ENCODE measurements around the gene WFDC11. TPM values are rescaled to one million over a fixed set of nuclear protein-coding genes. Genes with fewer than 3 reads are reported as not detected.
"Not testable (repeated sequence)": the region's sequence is repeated elsewhere in the genome, so short reads cannot be mapped to it uniquely, and the experiment has no call there.

WFDC11 gene
- not detected in 2 replicates for total RNA-seq (2014; rRNA removed; shearing (Covaris generic))

- in situ Hi-C loops (cut with HindIII; ENCODE audit: low sequenced_read_pairs), result no loop called here
- DNase-seq (ENCODE audit: low spot score), result no peak
These were observed at the start of gene WFDC11 for GRCh38 chr20:45670139-45670538. Gene WFDC11, minus strand, starts transcription at chr20:45670239. Its CDS starts 19,639 bp downstream, at chr20:45650600.

- DNase-seq (ENCODE audit: low spot score); in situ Hi-C loops (cut with HindIII; ENCODE audit: low sequenced_read_pairs): not testable (repeated sequence)
These were observed 46.2 kb upstream of the WFDC11 start for GRCh38 chr20:45716141-45716688.

GRCh38 chr20:45704969-45705637, 35.1 kb upstream of the WFDC11 start, which contains the start of gene WFDC10B:
Gene WFDC10B, minus strand, starts transcription at chr20:45705019. Its CDS starts 19,027 bp downstream, at chr20:45685992.
- no peak for DNase-seq (ENCODE audit: low spot score)
- in situ Hi-C loops (cut with HindIII; ENCODE audit: low sequenced_read_pairs), result no loop called here

GRCh38 chr20:45701873-45702272, 31.8 kb upstream of the WFDC11 start, which contains the start of gene WFDC13:
Gene WFDC13, plus strand, starts transcription at chr20:45702038. Its CDS starts 86 bp downstream, at chr20:45702124.
- DNase-seq (ENCODE audit: low spot score), result no peak
- in situ Hi-C loops (cut with HindIII; ENCODE audit: low sequenced_read_pairs), result no loop called here

- no peak for DNase-seq (ENCODE audit: low spot score)
- in situ Hi-C loops (cut with HindIII; ENCODE audit: low sequenced_read_pairs), result no loop called here
These were observed 31.1 kb upstream of the WFDC11 start for GRCh38 chr20:45701104-45701503.

- in situ Hi-C loops (cut with HindIII; ENCODE audit: low sequenced_read_pairs), result no loop called here
- no peak for DNase-seq (ENCODE audit: low spot score)
These were observed 25.5 kb upstream of the WFDC11 start for GRCh38 chr20:45695496-45695895.

GRCh38 chr20:45693346-45693745, 23.3 kb upstream of the WFDC11 start:
- in situ Hi-C loops (cut with HindIII; ENCODE audit: low sequenced_read_pairs); DNase-seq (ENCODE audit: low spot score): not testable (repeated sequence)

GRCh38 chr20:45685896-45686295, 15.9 kb upstream of the WFDC11 start:
- DNase-seq (ENCODE audit: low spot score), result no peak
- in situ Hi-C loops (cut with HindIII; ENCODE audit: low sequenced_read_pairs), result no loop called here

GRCh38 chr20:45679650-45680049, 9.6 kb upstream of the WFDC11 start:
- in situ Hi-C loops (cut with HindIII; ENCODE audit: low sequenced_read_pairs), result no loop called here
- no peak for DNase-seq (ENCODE audit: low spot score)

GRCh38 chr20:45672765-45673164, 2.7 kb upstream of the WFDC11 start:
- in situ Hi-C loops (cut with HindIII; ENCODE audit: low sequenced_read_pairs), result no loop called here
- no peak for DNase-seq (ENCODE audit: low spot score)

- in situ Hi-C loops (cut with HindIII; ENCODE audit: low sequenced_read_pairs), result not testable (repeated sequence)
These were observed 13.0 kb downstream of the WFDC11 start for GRCh38 chr20:45657038-45657437.

GRCh38 chr20:45651726-45652125, 18.3 kb downstream of the WFDC11 start:
- in situ Hi-C loops (cut with HindIII; ENCODE audit: low sequenced_read_pairs); DNase-seq (ENCODE audit: low spot score): not testable (repeated sequence)

More at GRCh38 chr20:45657038-45657437, 13.0 kb downstream of the WFDC11 start:
- DNase-seq (ENCODE audit: low spot score), result not testable (repeated sequence)

GRCh38 chr20:45649312-45649863, 20.7 kb downstream of the WFDC11 start:
- in situ Hi-C loops (cut with HindIII; ENCODE audit: low sequenced_read_pairs), result no loop called here
- DNase-seq (ENCODE audit: low spot score), result no peak

GRCh38 chr20:45647441-45648050, 22.5 kb downstream of the WFDC11 start:
- in situ Hi-C loops (cut with HindIII; ENCODE audit: low sequenced_read_pairs), result no loop called here
- no peak for DNase-seq (ENCODE audit: low spot score)

GRCh38 chr20:45646875-45647274, 23.2 kb downstream of the WFDC11 start:
- no peak for DNase-seq (ENCODE audit: low spot score)
- in situ Hi-C loops (cut with HindIII; ENCODE audit: low sequenced_read_pairs), result no loop called here

GRCh38 chr20:45645869-45646268, 24.2 kb downstream of the WFDC11 start:
- DNase-seq (ENCODE audit: low spot score); in situ Hi-C loops (cut with HindIII; ENCODE audit: low sequenced_read_pairs): not testable (repeated sequence)

GRCh38 chr20:45641076-45641475, 29.0 kb downstream of the WFDC11 start:
- DNase-seq (ENCODE audit: low spot score); in situ Hi-C loops (cut with HindIII; ENCODE audit: low sequenced_read_pairs): not testable (repeated sequence)

- DNase-seq (ENCODE audit: low spot score), result no peak
- in situ Hi-C loops (cut with HindIII; ENCODE audit: low sequenced_read_pairs), result no loop called here
These were observed 30.4 kb downstream of the WFDC11 start for GRCh38 chr20:45639687-45640086.

- in situ Hi-C loops (cut with HindIII; ENCODE audit: low sequenced_read_pairs), result no loop called here
- DNase-seq (ENCODE audit: low spot score), result no peak
These were observed 33.5 kb downstream of the WFDC11 start for GRCh38 chr20:45636513-45636912.

- no peak for DNase-seq (ENCODE audit: low spot score)
- in situ Hi-C loops (cut with HindIII; ENCODE audit: low sequenced_read_pairs), result no loop called here
These were observed 38.9 kb downstream of the WFDC11 start, which contains the start of gene WFDC9 for GRCh38 chr20:45631184-45631583. Gene WFDC9, minus strand, starts transcription at chr20:45631284. Its CDS starts 21,103 bp downstream, at chr20:45610181.
